GM18873 (cell line): Measurements from ENCODE around the gene SLC39A12.
"Not testable (repeated sequence)": the region's sequence is repeated elsewhere in the genome, so short reads cannot be mapped to it uniquely, and the experiment has no call there.

Source experiments
- ATAC-seq: cut with Tn5 transposase; IDR thresholded peaks from one replicate; pipeline ENCODE4 v1.9.1; 2021; ENCODE audit warnings: mild to moderate bottlenecking, moderate library complexity, moderate number of reproducible peaks; ENCODE audit not compliant: unreplicated experiment, low FRiP score

SLC39A12 gene

DNA sequence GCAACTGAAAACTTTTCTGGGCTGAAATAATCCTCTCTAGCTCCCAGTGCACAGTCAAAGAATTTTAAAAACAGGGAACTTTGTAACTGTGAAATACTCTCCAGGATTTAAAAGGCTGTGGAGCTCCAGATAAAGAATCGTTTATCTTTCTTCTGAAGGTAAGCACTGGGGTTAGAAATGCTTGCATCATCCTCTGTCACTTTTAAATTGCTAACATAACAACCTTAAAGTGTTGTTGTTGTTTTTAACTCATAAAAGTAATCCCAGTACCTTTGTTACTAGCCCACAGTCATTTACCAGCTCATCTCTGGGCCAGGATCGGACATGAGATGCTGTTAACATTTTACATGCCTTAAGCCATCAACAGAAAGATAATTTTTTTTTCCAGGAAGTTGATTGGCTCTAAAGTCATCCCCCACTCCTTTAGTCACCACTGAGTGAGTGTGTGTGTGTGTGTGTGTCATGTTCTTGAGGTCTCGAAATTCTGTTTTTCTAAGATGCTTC is at the start of gene SLC39A12:
TSS of gene SLC39A12 (plus strand) at position 51 of the 504 bp plus-strand sequence. CDS start 1,359 bp downstream, outside the sequence.
- ATAC-seq: no peak

DNA sequence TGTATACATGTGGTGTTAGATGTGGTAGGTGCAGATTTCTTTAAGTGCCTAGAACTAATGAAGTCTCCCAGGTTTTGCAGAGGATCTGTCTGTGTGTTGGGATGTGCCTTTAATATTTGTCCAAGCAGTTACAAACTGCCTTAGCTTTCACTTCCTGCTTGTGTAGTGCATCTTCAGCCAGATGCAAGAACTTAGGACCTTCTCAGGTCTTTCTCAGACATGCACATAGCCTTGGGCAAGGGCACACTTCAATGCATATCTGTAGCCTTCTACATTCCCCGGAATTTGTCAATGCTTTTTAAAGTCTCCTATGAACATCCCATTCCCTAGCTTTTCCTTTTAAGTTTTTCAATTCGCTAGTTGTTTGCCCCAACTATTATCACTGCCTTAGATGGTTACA is 47.2 kb upstream of the SLC39A12 start:
- no peak for ATAC-seq

DNA sequence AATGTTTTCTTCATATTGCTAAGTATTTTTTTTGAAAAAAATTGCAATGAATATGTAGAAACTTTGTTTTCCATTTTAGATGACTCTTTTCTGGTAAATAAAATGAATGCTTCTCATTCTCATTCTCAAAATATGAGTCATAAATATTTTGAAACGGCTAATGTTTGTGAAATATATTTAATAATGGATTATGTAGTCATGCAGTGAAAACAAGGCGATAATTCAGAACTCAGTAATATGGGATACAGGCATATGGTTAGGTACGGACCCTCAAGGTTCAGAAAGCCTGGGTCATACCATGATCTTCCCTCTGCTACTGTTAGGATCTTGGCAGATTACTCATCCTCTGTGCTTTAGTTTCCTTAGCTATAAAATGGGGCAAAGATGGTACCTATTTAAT is 46.2 kb upstream of the SLC39A12 start:
- no peak for ATAC-seq

DNA sequence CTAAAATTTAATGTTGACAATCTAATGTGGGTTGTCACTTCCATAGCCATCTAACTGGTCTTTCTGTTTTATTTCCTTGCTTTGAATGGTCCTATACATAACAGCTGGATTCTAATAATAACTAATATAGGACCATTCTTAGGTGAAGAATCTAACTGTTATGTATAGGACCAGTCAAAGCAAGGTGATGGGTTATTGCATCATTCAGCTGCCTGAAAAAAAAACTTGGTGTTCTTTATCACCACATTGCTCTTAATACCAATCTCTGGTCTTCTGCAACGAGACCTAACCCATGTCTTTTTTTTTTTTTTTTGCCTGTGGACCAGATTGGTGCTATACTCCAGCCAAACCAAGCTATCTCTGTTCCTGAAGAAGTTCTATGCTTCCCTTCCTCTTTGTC is 45.7 kb upstream of the SLC39A12 start:
- ATAC-seq: no peak

DNA sequence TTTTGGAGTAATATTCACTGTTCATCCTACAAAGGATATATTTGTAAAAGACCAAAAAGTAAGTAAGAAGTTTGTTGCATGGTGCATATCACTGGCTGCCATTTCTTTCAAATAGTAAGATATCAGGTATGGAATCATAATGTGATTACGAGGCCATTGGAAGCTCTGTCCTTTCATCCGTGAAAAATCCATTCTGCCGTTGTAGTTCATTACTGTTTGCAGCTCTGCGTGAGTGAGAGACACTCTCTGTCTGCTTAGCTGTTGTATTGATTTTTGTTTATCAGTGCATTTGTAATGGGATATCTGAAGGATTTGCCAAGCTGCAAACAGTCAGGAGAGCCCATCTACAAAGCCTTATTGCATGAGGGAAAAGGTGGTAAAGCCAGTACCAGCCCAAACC is 44.1 kb upstream of the SLC39A12 start:
- no peak for ATAC-seq

DNA sequence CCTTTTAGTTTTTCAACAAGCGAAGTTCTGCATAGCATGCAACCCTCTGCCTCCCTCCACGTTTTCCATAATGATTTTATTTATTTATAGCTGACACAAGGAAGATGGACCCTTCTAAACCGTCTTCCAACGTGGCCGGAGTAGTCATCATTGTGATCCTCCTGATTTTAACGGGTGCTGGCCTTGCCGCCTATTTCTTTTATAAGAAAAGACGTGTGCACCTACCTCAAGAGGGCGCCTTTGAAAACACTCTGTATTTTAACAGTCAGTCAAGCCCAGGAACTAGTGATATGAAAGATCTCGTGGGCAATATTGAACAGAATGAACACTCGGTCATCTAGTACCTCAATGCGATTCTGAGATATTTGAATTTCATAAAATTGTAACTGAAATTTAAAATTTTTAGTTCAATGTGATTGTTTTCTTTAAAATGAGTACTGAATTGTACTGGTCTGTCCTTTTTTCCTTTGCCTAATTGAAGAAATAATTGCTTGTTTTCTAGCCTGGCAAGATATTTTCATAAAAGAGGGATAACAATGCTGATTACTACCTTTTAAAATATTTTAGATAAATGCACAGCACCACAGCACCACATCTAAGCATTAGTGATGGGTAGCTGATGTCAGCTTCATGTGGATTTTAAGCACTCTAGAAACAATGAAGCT is 41.5 kb upstream of the SLC39A12 start:
- ATAC-seq: no peak

DNA sequence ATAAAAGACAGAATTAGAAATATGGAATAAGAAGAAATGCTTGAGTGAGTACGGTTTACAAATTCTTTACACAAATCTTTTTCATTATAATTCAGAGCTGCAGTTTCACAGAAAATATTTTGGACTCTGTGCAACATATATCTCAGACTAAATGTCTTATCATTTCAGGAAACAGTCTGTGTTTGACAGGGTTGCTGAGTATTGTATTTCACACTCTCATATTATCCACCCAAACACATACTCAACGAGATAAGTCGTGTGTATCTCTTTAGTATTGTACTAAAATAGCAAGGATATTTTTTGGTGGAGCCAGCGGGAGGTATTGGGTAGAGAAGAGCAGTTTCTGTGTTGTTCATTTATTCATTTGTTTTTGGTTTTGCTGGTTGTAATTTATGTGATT is 39.0 kb upstream of the SLC39A12 start:
- no peak for ATAC-seq

DNA sequence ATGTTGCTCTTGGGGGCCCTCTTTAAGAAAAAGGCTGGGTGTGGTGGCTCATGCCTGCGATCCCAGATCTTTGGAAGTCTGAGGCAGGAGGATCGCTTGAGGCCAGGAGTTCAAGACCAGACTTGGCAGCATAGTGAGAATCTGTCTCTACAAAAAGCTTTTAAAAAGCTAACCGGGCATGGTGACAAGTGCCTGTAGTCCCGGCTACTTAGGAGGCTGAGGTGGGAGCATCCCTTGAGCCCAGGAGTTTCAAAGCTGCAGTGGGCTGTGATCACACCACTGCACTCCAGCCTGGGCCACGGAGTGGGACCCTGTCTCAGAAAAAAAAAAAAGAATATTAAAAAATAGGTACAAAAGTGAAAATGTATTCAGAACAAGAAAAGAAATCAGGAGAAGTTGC is 38.1 kb upstream of the SLC39A12 start:
- ATAC-seq: no peak

DNA sequence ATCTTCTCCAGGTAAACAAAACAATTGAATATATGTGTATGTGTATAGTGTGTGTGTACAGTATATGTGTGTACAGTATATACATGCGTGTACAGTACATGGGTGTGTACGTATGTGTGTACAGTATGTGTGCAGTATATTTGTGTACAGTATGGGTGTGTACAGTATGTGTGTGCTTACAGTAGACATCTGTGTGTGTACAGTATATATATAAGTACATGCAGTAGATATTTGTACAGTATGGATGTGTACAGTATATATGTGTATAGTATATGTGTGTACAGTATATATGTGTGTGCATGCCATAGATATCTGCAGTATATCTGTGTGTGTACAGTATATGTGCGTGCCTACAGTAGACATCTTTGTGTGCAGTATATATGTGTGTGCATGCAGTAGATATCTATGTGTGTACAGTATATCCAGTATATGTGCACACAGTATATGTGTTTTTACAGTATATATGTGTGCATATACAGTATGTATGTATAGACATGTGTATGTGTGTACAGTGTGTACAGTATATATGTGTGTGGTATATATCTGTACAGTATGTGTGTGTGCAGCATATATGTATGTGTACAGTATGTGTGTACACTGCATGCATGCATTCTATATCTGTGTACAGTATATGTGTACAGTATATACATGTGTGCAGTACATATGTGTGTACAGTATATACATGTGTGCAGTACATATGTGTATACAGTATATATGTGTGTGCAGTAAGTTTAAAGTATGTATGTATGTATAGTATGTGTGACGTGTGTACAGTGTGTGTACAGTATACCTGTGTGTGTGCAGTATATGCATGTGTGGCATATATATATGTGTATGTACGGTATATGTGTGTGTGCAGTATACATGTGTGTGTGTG is 37.3 kb upstream of the SLC39A12 start:
- ATAC-seq: no peak

DNA sequence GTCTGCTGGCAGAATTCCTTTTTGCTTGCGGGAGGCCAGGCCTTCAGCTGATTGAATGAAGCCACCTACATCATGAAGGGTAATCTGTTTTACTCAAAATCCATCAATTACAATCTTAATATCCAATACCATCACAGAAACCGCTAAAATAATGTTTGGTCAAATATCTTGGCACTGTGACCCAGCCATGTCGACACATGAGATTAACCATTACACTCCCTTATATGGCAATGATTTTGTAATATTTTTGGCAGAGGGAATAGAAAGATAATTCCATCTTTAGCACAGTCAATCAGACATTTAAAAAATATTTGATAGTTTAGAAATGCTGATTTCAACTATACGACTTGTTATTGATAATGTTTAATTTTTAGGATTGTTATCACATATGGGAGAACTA is 36.5 kb upstream of the SLC39A12 start:
- ATAC-seq: no peak

DNA sequence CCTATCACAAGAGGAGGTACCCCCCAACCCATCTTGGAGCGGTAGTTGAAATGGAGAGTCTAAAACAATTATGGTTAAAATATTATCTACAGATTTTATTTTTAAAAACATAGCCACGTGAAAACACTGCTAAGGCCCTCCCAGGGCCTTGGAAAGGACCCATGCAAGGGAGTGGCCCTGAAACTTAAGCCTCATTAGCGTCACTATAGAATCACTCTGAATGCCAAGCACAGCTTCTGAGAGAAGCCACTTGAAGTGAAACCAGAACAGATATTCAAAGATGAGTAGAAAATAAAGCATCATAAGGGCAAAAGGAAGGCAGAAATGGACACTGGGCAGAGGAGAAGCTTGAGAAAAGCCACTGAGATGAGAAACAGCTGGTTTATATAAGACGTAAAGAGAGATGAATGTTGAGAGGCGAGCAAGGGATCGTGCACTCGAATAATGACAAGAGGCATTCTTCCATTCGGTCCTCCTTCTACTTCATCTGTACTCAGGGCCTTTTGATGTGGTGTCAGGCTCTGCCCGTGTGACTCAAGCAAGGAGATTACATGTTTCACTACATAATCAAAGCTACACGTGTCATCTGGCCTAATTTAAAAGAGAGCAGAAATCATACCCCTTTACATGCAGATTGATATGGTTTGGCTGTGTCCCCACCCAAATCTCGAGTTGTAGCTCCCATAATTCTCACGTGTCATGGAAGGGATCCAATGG is 33.4 kb upstream of the SLC39A12 start:
- no peak for ATAC-seq

DNA sequence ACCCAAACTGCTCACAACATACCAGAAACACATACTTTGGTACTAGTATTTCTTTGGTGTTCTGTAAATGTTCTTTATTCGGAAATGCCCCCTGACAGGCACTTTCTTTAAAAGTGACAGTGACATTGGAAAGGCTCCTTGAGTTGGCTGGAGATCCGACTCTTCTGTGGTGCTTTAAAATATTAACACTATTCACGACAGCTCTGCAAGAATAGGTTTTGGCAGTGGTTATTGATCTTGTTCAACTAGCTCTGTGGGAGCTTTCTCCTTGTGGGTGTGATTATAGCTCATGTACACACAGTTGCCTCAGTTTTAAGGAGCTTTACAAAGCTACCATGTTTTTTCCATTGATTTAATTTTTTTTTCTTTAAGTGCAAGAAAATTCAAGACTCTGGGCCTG is 30.3 kb upstream of the SLC39A12 start:
- no peak for ATAC-seq

DNA sequence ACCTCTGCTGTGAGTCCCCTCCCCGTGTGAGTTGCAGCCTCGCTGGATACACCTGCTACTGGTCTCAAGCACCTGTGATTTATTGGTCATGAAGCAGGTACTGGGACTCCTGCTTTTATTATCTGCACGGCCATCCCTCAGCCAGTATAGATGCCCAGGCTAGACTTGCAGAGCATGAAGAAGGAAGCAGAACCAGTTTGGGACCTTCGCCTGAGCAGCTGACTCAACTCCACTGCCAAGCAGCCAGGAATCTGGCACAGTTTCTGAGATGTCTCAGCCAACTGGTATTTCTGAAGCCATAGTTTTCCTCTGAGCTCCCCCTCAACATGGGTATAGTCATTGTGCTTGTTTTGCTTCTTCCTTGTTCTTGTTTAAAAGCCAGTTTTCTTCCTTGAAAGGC is 28.0 kb upstream of the SLC39A12 start:
- no peak for ATAC-seq

DNA sequence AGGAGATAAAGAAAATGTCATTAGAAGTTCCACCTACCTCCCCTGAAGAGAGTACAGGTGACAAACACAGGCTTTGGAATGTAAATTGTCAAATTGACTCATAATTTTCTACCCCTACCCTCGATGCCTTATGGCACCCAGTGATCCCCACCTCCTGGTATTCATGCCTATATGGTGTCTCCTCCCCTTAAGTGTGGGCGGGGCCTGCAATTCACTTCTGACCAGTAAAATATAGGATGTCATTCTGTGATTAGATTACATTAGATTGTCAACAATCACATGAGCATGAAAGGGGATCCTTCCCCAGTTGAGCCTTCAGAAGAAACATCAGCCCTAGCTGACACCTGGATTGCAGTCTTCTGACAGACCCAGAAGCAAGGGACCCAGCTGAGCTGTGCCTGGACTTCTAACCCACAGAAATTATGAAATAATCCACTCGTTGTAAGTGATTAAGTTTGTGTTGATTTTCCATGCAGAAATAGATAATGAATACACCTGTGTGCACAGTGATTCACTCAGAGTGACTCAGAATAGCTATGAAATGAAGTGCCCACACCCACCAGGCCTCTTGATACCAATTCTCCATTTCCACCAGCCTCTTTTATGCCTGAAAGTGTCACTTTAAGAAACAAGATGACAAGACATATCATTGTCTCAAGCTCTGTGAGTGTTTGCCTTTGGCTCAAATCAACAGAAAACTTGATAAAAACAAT is 8.5 kb upstream of the SLC39A12 start:
- no peak for ATAC-seq

DNA sequence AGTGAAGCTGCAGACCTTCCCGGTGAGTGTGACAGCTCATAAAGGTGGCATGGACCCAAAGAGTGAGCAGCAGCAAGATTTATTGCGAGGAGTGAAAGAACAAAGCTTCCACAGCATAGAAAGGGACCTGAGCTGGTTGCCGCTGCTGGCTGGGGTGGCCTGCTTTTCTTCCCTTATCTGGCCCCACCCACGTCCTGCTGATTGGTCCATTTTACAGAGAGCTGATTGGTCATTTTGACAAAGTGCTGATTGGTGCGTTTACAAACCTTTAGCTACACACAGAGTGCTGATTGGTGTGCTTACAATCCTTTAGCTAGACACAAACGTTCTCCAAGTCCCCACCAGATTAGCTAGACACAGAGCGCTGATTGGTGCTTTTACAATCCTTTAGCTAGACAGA is 1.4 kb upstream of the SLC39A12 start:
- not testable (repeated sequence) for ATAC-seq

DNA sequence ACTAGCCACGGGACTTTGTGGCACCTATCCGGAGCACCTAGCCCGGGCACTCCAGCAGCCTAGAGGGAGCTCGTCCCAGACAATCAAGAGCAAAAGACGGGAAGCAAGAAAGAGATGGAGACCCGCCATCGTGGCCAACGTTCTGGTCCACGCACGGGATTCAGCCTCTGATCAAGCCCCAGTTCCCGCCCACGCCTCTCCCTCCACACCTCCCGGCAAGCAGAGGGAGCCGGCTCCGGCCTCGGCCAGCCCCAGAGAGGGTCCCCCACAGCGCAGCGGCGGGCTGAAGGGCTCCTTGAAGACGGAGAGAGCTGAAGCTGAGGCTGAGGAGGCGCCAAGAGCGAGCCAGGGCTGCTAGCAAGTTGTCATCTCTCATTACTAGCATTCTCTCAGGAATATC is 992 bp upstream of the SLC39A12 start:
- ATAC-seq: no peak

DNA sequence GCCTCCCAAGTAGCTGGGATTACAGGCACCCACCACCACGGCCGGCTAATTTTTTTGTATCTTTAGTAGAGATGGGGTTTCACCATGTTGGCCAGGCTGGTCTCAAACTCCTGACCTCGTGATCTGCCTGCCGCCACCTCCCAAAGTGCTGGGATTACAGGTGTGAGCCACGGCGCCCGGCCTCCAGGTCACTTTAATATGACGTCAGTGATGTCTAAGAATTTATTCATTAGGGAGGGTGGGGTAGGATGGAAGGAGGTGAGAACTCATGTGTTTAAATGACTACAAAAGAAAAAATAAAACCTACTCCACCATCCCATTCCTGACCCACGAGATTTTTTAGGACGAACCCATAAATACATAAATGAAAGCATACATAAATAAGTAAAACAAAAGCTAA is 2.7 kb downstream of the SLC39A12 start:
- ATAC-seq: not testable (repeated sequence)

DNA sequence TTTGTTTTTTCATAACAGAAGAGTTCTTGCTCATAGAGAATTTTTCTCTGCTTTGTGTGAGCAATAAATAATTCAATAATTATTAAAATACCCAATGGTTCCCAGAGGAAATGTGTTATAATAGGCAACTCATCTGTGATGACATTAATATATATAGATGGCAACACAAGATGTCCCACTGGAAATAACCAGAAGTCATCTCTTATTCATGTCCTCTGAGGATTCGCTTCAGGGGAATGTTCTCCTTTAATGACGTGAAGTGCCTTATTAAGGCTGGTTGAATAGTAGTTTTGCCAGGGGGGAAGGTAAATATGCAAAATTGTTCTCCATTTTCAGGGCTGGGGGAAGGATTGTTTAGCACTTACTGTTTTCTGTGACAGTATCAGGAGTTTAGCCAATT is 3.1 kb downstream of the SLC39A12 start:
- no peak for ATAC-seq

DNA sequence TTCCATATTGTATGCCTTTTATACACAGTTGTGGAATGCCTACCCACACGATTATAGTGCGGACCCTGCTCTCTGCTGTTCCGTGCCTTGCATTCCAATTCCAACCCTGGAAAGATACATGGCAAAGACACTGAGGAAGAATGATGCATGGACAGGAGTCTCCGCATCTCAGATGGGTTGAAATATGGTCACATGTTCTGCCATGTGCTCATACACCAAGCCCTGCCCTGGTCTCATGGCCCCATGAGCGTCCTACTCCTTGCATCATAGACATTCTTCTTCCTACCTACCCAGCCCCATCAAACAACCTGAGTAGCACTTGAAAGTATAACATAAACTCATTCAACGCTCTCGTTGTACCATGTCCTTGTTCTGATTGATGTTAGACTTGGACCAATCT is 6.3 kb downstream of the SLC39A12 start:
- ATAC-seq: no peak

DNA sequence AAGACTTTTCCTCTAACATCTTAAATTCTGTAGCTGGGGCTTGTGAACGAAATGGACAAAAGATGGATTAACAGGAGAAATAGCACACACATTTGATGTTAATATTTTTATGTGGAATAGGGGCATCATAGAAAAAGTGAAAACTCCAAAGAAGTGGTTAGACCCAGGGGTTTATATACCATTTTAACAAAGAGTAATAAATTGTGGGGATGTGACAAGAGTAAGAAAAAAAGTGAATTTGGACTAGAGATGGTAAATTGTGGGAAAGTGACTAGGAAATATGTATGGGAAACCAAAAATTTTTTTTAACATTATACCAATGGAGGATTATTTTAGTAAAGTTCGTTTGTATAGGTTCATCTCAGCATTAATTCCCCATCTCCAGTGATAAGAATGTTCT is 8.2 kb downstream of the SLC39A12 start:
- ATAC-seq: no peak
